H9 (cell line): ENCODE measurements around the gene HACD1. TPM values are rescaled to one million over a fixed set of nuclear protein-coding genes. Genes with fewer than 3 reads are reported as not detected.

Experiments used
- DNase-seq: peaks from one replicate; pipeline ENCODE4 v3.0.0-alpha.2; 2017
- H2AFZ ChIP-seq: one replicate; pipeline ENCODE4 v1.6.1; 2013; ENCODE audit warnings: mild to moderate bottlenecking, low read length, control low read depth, moderate library complexity
- H2AK5ac ChIP-seq: 2 replicates; pipeline ENCODE4 v1.6.1; 2013; ENCODE audit warnings: low read length, control low read depth, mixed read lengths; ENCODE audit not compliant: insufficient read length
- H2BK120ac ChIP-seq: one replicate; pipeline ENCODE4 v1.6.1; 2013; ENCODE audit warnings: low read depth, mild to moderate bottlenecking, low read length, control low read depth, inconsistent platforms; ENCODE audit not compliant: poor library complexity, severe bottlenecking
- H2BK12ac ChIP-seq: 2 replicates; pipeline ENCODE4 v1.6.1; 2013; ENCODE audit warnings: low read length, control low read depth, mixed read lengths, low read depth; ENCODE audit not compliant: insufficient read length
- H2BK15ac ChIP-seq: 2 replicates; pipeline ENCODE4 v1.6.1; 2013; ENCODE audit warnings: low read depth, low read length, control low read depth
- H2BK20ac ChIP-seq: one replicate; pipeline ENCODE4 v1.6.1; 2013; ENCODE audit warnings: low read depth, mild to moderate bottlenecking, low read length, control low read depth, inconsistent platforms; ENCODE audit not compliant: poor library complexity, severe bottlenecking
- H2BK5ac ChIP-seq: 2 replicates; pipeline ENCODE4 v1.6.1; 2013; ENCODE audit warnings: low read length, control low read depth, mixed read lengths; ENCODE audit not compliant: insufficient read length
- H3K14ac ChIP-seq: 2 replicates; pipeline ENCODE4 v1.6.1; 2013; ENCODE audit warnings: low read length, control low read depth; ENCODE audit not compliant: insufficient read depth
- H3K18ac ChIP-seq: 2 replicates; pipeline ENCODE4 v1.6.1; 2013; ENCODE audit warnings: low read depth, mild to moderate bottlenecking, mixed read lengths, low read length, control low read depth; ENCODE audit not compliant: insufficient read length
- H3K23ac ChIP-seq: 2 replicates; pipeline ENCODE4 v1.6.1; 2013; ENCODE audit warnings: low read length, control low read depth, mixed read lengths, low read depth; ENCODE audit not compliant: insufficient read length
- H3K23me2 ChIP-seq: 2 replicates; pipeline ENCODE4 v1.6.1; 2013; ENCODE audit warnings: low read depth, mild to moderate bottlenecking, mixed read lengths, low read length, control low read depth; ENCODE audit not compliant: insufficient read length, poor library complexity, severe bottlenecking
- H3K27ac ChIP-seq: 2 replicates; pipeline ENCODE4 v1.5.1; 2013; ENCODE audit warnings: low read length, control low read depth, mixed read lengths, low read depth; ENCODE audit not compliant: insufficient read length
- H3K27me3 ChIP-seq: 2 replicates; pipeline ENCODE4 v1.6.1; 2013; ENCODE audit warnings: low read length, control low read depth, inconsistent platforms; ENCODE audit not compliant: insufficient read depth
- H3K4ac ChIP-seq: 2 replicates; pipeline ENCODE4 v1.6.1; 2013; ENCODE audit warnings: low read depth, mild to moderate bottlenecking, control low read depth, inconsistent platforms, low read length, moderate library complexity
- H3K4me1 ChIP-seq: 2 replicates; pipeline ENCODE4 v1.6.1; 2013; ENCODE audit warnings: low read length, control low read depth, inconsistent platforms; ENCODE audit not compliant: insufficient read depth
- H3K4me2 ChIP-seq: 2 replicates; pipeline ENCODE4 v1.6.1; 2013; ENCODE audit warnings: low read length, control low read depth, mixed read lengths; ENCODE audit not compliant: insufficient read length, insufficient read depth
- H3K56ac ChIP-seq: 2 replicates; pipeline ENCODE4 v1.6.1; 2013; ENCODE audit warnings: low read depth, mild to moderate bottlenecking, mixed read lengths, low read length, control low read depth; ENCODE audit not compliant: insufficient read length
- H3K79me1 ChIP-seq: 2 replicates; pipeline ENCODE4 v1.6.1; 2013; ENCODE audit warnings: low read depth, mild to moderate bottlenecking, moderate library complexity, low read length, control low read depth, inconsistent platforms; ENCODE audit not compliant: insufficient read depth, poor library complexity, severe bottlenecking
- H3K79me2 ChIP-seq: 2 replicates; pipeline ENCODE4 v1.6.1; 2013; ENCODE audit warnings: low read length, control low read depth, inconsistent platforms; ENCODE audit not compliant: insufficient read depth
- H3K9ac ChIP-seq: 2 replicates; pipeline ENCODE4 v1.6.1; 2013; ENCODE audit warnings: low read length, control low read depth, mixed read lengths; ENCODE audit not compliant: insufficient read length; ENCODE audit errors: extremely low read depth
- H3K9me3 ChIP-seq: one replicate; pipeline ENCODE4 v1.6.1; 2013; ENCODE audit warnings: low read depth, low read length, inconsistent platforms; ENCODE audit not compliant: control insufficient read depth
- H3T11ph ChIP-seq: one replicate; pipeline ENCODE4 v1.6.1; 2013; ENCODE audit warnings: mild to moderate bottlenecking, low read length, control low read depth, inconsistent platforms
- H4K20me1 ChIP-seq: one replicate; pipeline ENCODE4 v1.6.1; 2013; ENCODE audit not compliant: control insufficient read depth, insufficient read length, insufficient read depth
- H4K5ac ChIP-seq: 2 replicates; pipeline ENCODE4 v1.6.1; 2013; ENCODE audit warnings: low read depth, mild to moderate bottlenecking, mixed read lengths, low read length, control low read depth; ENCODE audit not compliant: insufficient read length
- H4K8ac ChIP-seq: replicated peaks from 2 replicates; pipeline ENCODE4 v1.6.1; 2013; ENCODE audit warnings: low read length, control low read depth, mixed read lengths, low read depth; ENCODE audit not compliant: insufficient read length
- H4K91ac ChIP-seq: 2 replicates; pipeline ENCODE4 v1.6.1; 2013; ENCODE audit warnings: low read depth, mild to moderate bottlenecking, moderate library complexity, mixed read lengths, low read length, control low read depth; ENCODE audit not compliant: insufficient read length
- H3K27ac Mint-ChIP-seq, 3 experiments: 2 replicates in 2 of 3; 3 replicates in 1 of 3; pipeline ENCODE4 v1.8.0; 2020 to 2021; ENCODE audit warnings: mixed read lengths in 3 of 3, mild to moderate bottlenecking in 1 of 3, moderate library complexity in 1 of 3
- H3K27me3 Mint-ChIP-seq: 2 replicates; pipeline ENCODE4 v1.8.0; 2021; ENCODE audit warnings: low read depth, mild to moderate bottlenecking, moderate library complexity, mixed read lengths
- H3K36me3 Mint-ChIP-seq, 3 experiments: 2 replicates in 2 of 3; 3 replicates in 1 of 3; pipeline ENCODE4 v1.8.0; 2020 to 2021; ENCODE audit warnings: low read depth in 3 of 3, mixed read lengths in 3 of 3; ENCODE audit not compliant: insufficient read depth in 1 of 3
- H3K4me1 Mint-ChIP-seq, 2 experiments: 2 replicates each; pipeline ENCODE4 v1.8.0; 2020; ENCODE audit warnings: mixed read lengths in 2 of 2
- H3K4me3 Mint-ChIP-seq, 2 experiments: 2 replicates in 1 of 2; 3 replicates in 1 of 2; pipeline ENCODE4 v1.8.0; 2020 to 2021; ENCODE audit warnings: mild to moderate bottlenecking in 2 of 2, mixed read lengths in 2 of 2, moderate library complexity in 1 of 2
- H3K9me3 Mint-ChIP-seq, 2 experiments: 2 replicates in 1 of 2; 3 replicates in 1 of 2; pipeline ENCODE4 v1.8.0; 2020; ENCODE audit warnings: mild to moderate bottlenecking in 2 of 2, mixed read lengths in 2 of 2, moderate library complexity in 1 of 2
- WGBS: extraction: QIAGEN DNeasy Blood & Tissue Kit; methylation state at CpG from one replicate; pipeline ENCODE4 v1.1.7; 2013; ENCODE audit warnings: missing lambda C conversion rate, low lambda C conversion rate, mixed read lengths; ENCODE audit not compliant: insufficient read length; ENCODE audit errors: extremely low coverage; 5-methylcytosine and 5-hydroxymethylcytosine counted together
- total RNA-seq: library from RNA; stranded (reverse); gene quantifications from 2 replicates; pipeline ENCODE4 v1.2.1, GENCODE V29; 2021
- TF ChIP-seq, protein P1 (sequence below): fragments of 200-600 bp; sonication (generic); conservative IDR thresholded peaks from 3 replicates; pipeline ENCODE4 v1.8.0; 2021; ENCODE audit warnings: antibody characterized with exemption, mild to moderate bottlenecking

HACD1 gene
- total RNA-seq, 1 experiment from 2014 or later = 25.0 TPM

DNA sequence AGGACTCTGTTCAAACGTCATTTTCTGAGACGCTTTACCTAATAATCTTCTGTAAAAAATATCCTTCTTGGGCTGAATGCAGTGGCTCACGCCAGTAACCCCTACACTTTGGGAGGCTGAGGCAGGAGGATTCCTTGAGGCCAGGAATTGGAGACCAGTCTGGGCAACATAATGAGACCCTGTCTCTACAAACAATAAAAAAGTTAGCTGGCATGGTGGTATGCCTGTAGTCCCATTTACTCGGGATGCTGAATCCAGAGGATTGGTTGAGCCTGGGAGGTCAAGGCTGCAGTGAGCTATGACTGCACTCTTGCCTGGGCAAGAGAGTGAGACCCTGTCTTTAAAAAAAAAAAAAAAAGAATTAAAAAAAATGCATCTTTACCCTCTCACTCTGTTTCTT, 31.9 kb upstream of the HACD1 start:
- Histone ChIP-seq H3T11ph (no peak overlapping the region), H2BK15ac (no peak overlapping the region), H3K4ac (no peak overlapping the region), H2AFZ (no peak overlapping the region), H3K14ac (no peak overlapping the region), H4K20me1 (no peaks in the 10 kb centered on the region), H3K9me3 (peaks cover 13% of the 10 kb centered on the region), H2BK120ac (no peak overlapping the region), H2BK5ac (no peak overlapping the region), H3K23me2 (peaks cover 7% of the 10 kb centered on the region), H2BK20ac (no peak overlapping the region), H3K4me2 (no peak overlapping the region), H2BK12ac (no peak overlapping the region), H3K27ac (no peak overlapping the region), H3K18ac (no peak overlapping the region), H3K27me3 (no peaks in the 10 kb centered on the region), H3K9ac (no peak overlapping the region), H3K79me1 (peaks cover 11% of the 10 kb centered on the region), H4K8ac (no peak overlapping the region), H3K23ac (no peak overlapping the region), H3K56ac (no peak overlapping the region), H2AK5ac (no peak overlapping the region), H4K91ac (no peak overlapping the region), H4K5ac (no peak overlapping the region), H3K79me2 (peaks cover 43% of the 10 kb centered on the region), H3K4me1 (peaks cover 3% of the 10 kb centered on the region; the same call in 1 of the 2 replicates)
- Mint-ChIP-seq H3K27me3 (no peaks in the 10 kb centered on the region), H3K4me1 (peaks cover 33 to 45% of the 10 kb centered on the region in 2 experiments), H3K27ac (no peak overlapping the region), H3K9me3 (peaks cover 15 to 22% of the 10 kb centered on the region in 2 experiments), H3K4me3 (no peak overlapping the region), H3K36me3 (peaks cover 28 to 35% (median 34%) of the 10 kb centered on the region in 3 experiments)
- WGBS = no CpG with 5 or more reads among the region's 4 CpGs
- TF ChIP-seq, protein P1, sequence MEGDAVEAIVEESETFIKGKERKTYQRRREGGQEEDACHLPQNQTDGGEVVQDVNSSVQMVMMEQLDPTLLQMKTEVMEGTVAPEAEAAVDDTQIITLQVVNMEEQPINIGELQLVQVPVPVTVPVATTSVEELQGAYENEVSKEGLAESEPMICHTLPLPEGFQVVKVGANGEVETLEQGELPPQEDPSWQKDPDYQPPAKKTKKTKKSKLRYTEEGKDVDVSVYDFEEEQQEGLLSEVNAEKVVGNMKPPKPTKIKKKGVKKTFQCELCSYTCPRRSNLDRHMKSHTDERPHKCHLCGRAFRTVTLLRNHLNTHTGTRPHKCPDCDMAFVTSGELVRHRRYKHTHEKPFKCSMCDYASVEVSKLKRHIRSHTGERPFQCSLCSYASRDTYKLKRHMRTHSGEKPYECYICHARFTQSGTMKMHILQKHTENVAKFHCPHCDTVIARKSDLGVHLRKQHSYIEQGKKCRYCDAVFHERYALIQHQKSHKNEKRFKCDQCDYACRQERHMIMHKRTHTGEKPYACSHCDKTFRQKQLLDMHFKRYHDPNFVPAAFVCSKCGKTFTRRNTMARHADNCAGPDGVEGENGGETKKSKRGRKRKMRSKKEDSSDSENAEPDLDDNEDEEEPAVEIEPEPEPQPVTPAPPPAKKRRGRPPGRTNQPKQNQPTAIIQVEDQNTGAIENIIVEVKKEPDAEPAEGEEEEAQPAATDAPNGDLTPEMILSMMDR = no peak
- DNase-seq = no peak
